ELF-1 (cell line): ENCODE data around the gene DNASE2B.

ENCODE experiments used
- DNase-seq: peaks from one replicate; pipeline ENCODE4 v3.0.0-alpha.2; 2016; ENCODE audit warnings: low read depth, low spot score

Gene DNASE2B

GRCh38 chr1:84452436-84452835 is 54.2 kb downstream of the DNASE2B start:
- no peak for DNase-seq

GRCh38 chr1:84462118-84462517 is 63.8 kb downstream of the DNASE2B start:
- DNase-seq = no peak
